HCT116 (cell line): ENCODE measurements around the gene RHNO1. TPM values are rescaled to one million over a fixed set of nuclear protein-coding genes. Genes with fewer than 3 reads are reported as not detected.

Experiments
- ATAC-seq: fragments of 200-7000 bp; cut with Tn5 transposase; 2 replicates; pipeline ENCODE4 v1.9.1; 2020; ENCODE audit warnings: mild to moderate bottlenecking, moderate library complexity
- BruUV-seq: library from RNA; stranded (reverse); fragments of 400-500 nt; replicated peaks from 2 replicates; lab custom pipeline; 2021; lab: Mats Ljungman, UMichigan
- CTCF ChIA-PET: fragments of 300-600 bp; sonication (Branson Sonifier 250); formaldehyde crosslinking; loops from one replicate; lab custom pipeline; 2021; ENCODE audit warnings: antibody characterized with exemption; lab: Charles Lee
- POLR2A ChIA-PET: fragments of 300-600, 350-600 bp; sonication (Branson Sonifier 250); formaldehyde crosslinking; loops from one replicate; lab custom pipeline; 2021; ENCODE audit warnings: antibody characterized with exemption; lab: Charles Lee
- RAD21 ChIA-PET, 2 experiments: fragments of 300-600 bp; sonication (Branson Sonifier 250); formaldehyde crosslinking; loops; one replicate each; lab custom pipeline; 2023; ENCODE audit warnings: low total read pairs in 2 of 2; ENCODE audit not compliant: uncharacterized antibody in 2 of 2, unreplicated experiment in 2 of 2, low non-redundant PET in 1 of 2; lab: Charles Lee
- DNase-seq: peaks from one replicate; pipeline ENCODE4 v3.0.0-alpha.2; 2010; ENCODE audit warnings: low read depth, low spot score
- H2AFZ ChIP-seq: fragments of 200-600 bp; shearing (Covaris generic), sonication (generic); 2 replicates; pipeline ENCODE4 v1.6.1; 2017; ENCODE audit warnings: low read depth, mixed run types, mixed read lengths, antibody characterized with exemption, low read length; ENCODE audit not compliant: poor library complexity, severe bottlenecking
- H3K27ac ChIP-seq: 2 replicates; pipeline ENCODE4 v1.5.1; 2012; ENCODE audit warnings: low read depth, low read length
- H3K27me3 ChIP-seq: fragments of 200-600 bp; sonication (generic); 2 replicates; pipeline ENCODE4 v1.6.1; 2016; ENCODE audit warnings: mixed run types, low read length, mixed read lengths; ENCODE audit not compliant: insufficient read depth
- H3K36me3 ChIP-seq, 2 experiments: fragments of 200-500 bp in 1 of 2; fragments of 200-600 bp in 1 of 2; sonication (Bioruptor generic) in 1 of 2; sonication (generic) in 1 of 2; 2 replicates each; pipeline versions ENCODE4 v1.5.1 to v1.6.1; 2014 to 2016; ENCODE audit warnings: low read length in 2 of 2, inconsistent platforms in 1 of 2, mixed read lengths in 1 of 2, mixed run types in 1 of 2; ENCODE audit not compliant: insufficient read depth in 2 of 2, control insufficient read depth in 1 of 2
- H3K4me1 ChIP-seq, 2 experiments: fragments of 200-600 bp in 1 of 2; sonication (generic) in 1 of 2; 2 replicates each; pipeline versions ENCODE4 v1.5.1 to v1.6.1; 2012 to 2017; ENCODE audit warnings: low read length in 2 of 2, inconsistent platforms in 1 of 2, mild to moderate bottlenecking in 1 of 2, mixed read lengths in 1 of 2, mixed run types in 1 of 2, moderate library complexity in 1 of 2; ENCODE audit not compliant: insufficient read depth in 2 of 2, control insufficient read depth in 1 of 2
- H3K4me2 ChIP-seq: fragments of 200-600 bp; sonication (generic); 2 replicates; pipeline ENCODE4 v1.6.1; 2017; ENCODE audit warnings: mixed run types, low read length, mixed read lengths
- H3K4me3 ChIP-seq, 2 experiments: fragments of 200-600 bp in 1 of 2; sonication (generic) in 1 of 2; replicated peaks in 1 of 2; 2 replicates each; pipeline ENCODE4 v1.5.1; 2011 to 2016; ENCODE audit warnings: low read length in 2 of 2, control low read depth in 1 of 2, low read depth in 1 of 2, mild to moderate bottlenecking in 1 of 2, mixed read lengths in 1 of 2, mixed run types in 1 of 2
- H3K79me2 ChIP-seq: fragments of 200-600 bp; sonication (generic); 2 replicates; pipeline ENCODE4 v1.6.1; 2017; ENCODE audit warnings: mild to moderate bottlenecking, mixed run types, low read length, moderate library complexity, mixed read lengths; ENCODE audit not compliant: insufficient read depth
- H3K9ac ChIP-seq: fragments of 200-600 bp; sonication (generic); 2 replicates; pipeline ENCODE4 v1.6.1; 2016; ENCODE audit warnings: low read length, mixed read lengths
- H3K9me2 ChIP-seq: fragments of 200-600 bp; sonication (generic), shearing (Covaris generic); 2 replicates; pipeline ENCODE4 v1.6.1; 2017; ENCODE audit warnings: mixed run types, mild to moderate bottlenecking, moderate library complexity; ENCODE audit not compliant: insufficient read depth
- H3K9me3 ChIP-seq, 2 experiments: fragments of 200-500 bp in 1 of 2; fragments of 200-600 bp in 1 of 2; sonication (Bioruptor generic) in 1 of 2; sonication (generic) in 1 of 2; 2 replicates each; pipeline ENCODE4 v1.6.1; 2014 to 2017; ENCODE audit warnings: low read length in 2 of 2, mixed read lengths in 2 of 2, inconsistent platforms in 1 of 2, low read depth in 1 of 2, mild to moderate bottlenecking in 1 of 2, mixed run types in 1 of 2, moderate library complexity in 1 of 2; ENCODE audit not compliant: control insufficient read depth in 1 of 2, insufficient read depth in 1 of 2
- H4K20me1 ChIP-seq: fragments of 200-600 bp; sonication (generic), shearing (Covaris generic); 2 replicates; pipeline ENCODE4 v1.6.1; 2017; ENCODE audit warnings: mixed run types, mild to moderate bottlenecking, moderate library complexity; ENCODE audit not compliant: insufficient read depth
- CEBPB ChIP-seq: IDR thresholded peaks from 2 replicates; pipeline ENCODE4 v1.6.1; 2012; ENCODE audit warnings: low read depth
- ELF1 ChIP-seq: IDR thresholded peaks from 2 replicates; pipeline ENCODE4 v1.6.1; 2012; ENCODE audit warnings: low read depth, borderline replicate concordance
- FOSL1 ChIP-seq: IDR thresholded peaks from 2 replicates; pipeline ENCODE4 v1.6.1; 2012; ENCODE audit warnings: low read depth
- JUND ChIP-seq: IDR thresholded peaks from 2 replicates; pipeline ENCODE4 v1.6.1; 2012
- POLR2A ChIP-seq: IDR thresholded peaks from 2 replicates; pipeline ENCODE4 v1.7.0; 2011; ENCODE audit warnings: borderline replicate concordance; ENCODE audit not compliant: insufficient read depth, insufficient read length; ENCODE audit errors: extremely low read depth
- POLR2AphosphoS5 ChIP-seq: IDR thresholded peaks from 2 replicates; pipeline ENCODE4 v1.6.1; 2011; ENCODE audit warnings: mild to moderate bottlenecking, low read depth, low read length, moderate library complexity
- RAD21 ChIP-seq: IDR thresholded peaks from 2 replicates; pipeline ENCODE4 v1.6.1; 2012; ENCODE audit warnings: low read depth, mild to moderate bottlenecking
- SP1 ChIP-seq: IDR thresholded peaks from 2 replicates; pipeline ENCODE4 v1.6.1; 2012; ENCODE audit warnings: low read depth
- TCF7L2 ChIP-seq: IDR thresholded peaks from 2 replicates; pipeline ENCODE4 v1.7.0; 2011; ENCODE audit warnings: borderline replicate concordance, inconsistent platforms; ENCODE audit not compliant: insufficient read depth, insufficient read length; ENCODE audit errors: extremely low read depth
- YY1 ChIP-seq: IDR thresholded peaks from 2 replicates; pipeline ENCODE4 v1.6.1; 2011; ENCODE audit warnings: low read length, low read depth, moderate library complexity, mild to moderate bottlenecking; ENCODE audit not compliant: insufficient replicate concordance; ENCODE audit errors: extremely low read depth
- ZFX ChIP-seq: fragments of 450-650 bp; IDR thresholded peaks from 2 replicates; pipeline ENCODE4 v1.6.1; 2017
- ZNF274 ChIP-seq: fragments of 200-500 bp; sonication (Bioruptor generic); IDR thresholded peaks from 2 replicates; pipeline ENCODE4 v1.6.1; 2014; ENCODE audit warnings: mild to moderate bottlenecking, low read depth, low read length, inconsistent platforms
- intact Hi-C: fragments of 100-400 bp; cut with micrococcal nuclease; formaldehyde crosslinking; loops from 2 replicates; pipeline ENCODE4 v1.10.0; 2022
- total RNA-seq: library from RNA; stranded (reverse); gene quantifications from one replicate; pipeline ENCODE4 v1.2.1, GENCODE V29; 2021; ENCODE audit not compliant: unreplicated experiment
- TF ChIP-seq, protein P1 (sequence below): IDR thresholded peaks from 2 replicates; pipeline ENCODE4 v1.6.1; 2012
- TF ChIP-seq, protein P2 (sequence below), 3 experiments: fragments of 200-600 bp in 1 of 3; sonication (generic) in 1 of 3; IDR thresholded peaks in 2 of 3; conservative IDR thresholded peaks in 1 of 3; 2 replicates each; pipeline ENCODE4 v1.5.1; 2012 to 2017; ENCODE audit warnings: low read depth in 2 of 3, low read length in 2 of 3, antibody characterized with exemption in 1 of 3, borderline replicate concordance in 1 of 3, control low read depth in 1 of 3, mild to moderate bottlenecking in 1 of 3, mixed read lengths in 1 of 3, mixed run types in 1 of 3, moderate library complexity in 1 of 3; ENCODE audit not compliant: insufficient read depth in 1 of 3
- TF ChIP-seq, protein P3 (sequence below): IDR thresholded peaks from 2 replicates; pipeline ENCODE4 v1.6.1; 2012; ENCODE audit warnings: low read depth
- TF ChIP-seq, protein P4 (sequence below): IDR thresholded peaks from 2 replicates; pipeline ENCODE4 v1.6.1; 2012

RHNO1 gene
- total RNA-seq, 1 experiment from 2014 or later, result 29.7 TPM

GRCh38 chr12:2923057-2923456 lies 46.0 kb downstream of the RHNO1 start:
- TF ChIP-seq FOSL1, result no peak
- TF ChIP-seq, protein P1, sequence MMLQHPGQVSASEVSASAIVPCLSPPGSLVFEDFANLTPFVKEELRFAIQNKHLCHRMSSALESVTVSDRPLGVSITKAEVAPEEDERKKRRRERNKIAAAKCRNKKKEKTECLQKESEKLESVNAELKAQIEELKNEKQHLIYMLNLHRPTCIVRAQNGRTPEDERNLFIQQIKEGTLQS, result no peak
- RAD21 ChIA-PET, result no interaction called here
- H3K36me3 ChIP-seq, result peaks cover 13 to 18% of the 10 kb centered on the region in 2 experiments
- no peaks in the 10 kb centered on the region for H3K79me2 ChIP-seq
- ATAC-seq (no peak), DNase-seq (no peak)
- CTCF ChIA-PET, result no interaction called here
- no peaks in the 10 kb centered on the region for H3K4me1 ChIP-seq
- H3K9me2 ChIP-seq, result no peaks in the 10 kb centered on the region
- BruUV-seq, result no TSS peak
- no peak overlapping the region for H2AFZ ChIP-seq
- H4K20me1 ChIP-seq, result no peaks in the 10 kb centered on the region
- no peak overlapping the region for H3K4me3 ChIP-seq
- H3K27me3 ChIP-seq, result no peaks in the 10 kb centered on the region
- POLR2A ChIA-PET, result no interaction called here
- H3K27ac ChIP-seq, result no peak overlapping the region
- intact Hi-C loops, result no loop called here
- H3K4me2 ChIP-seq, result no peak overlapping the region
- no peaks in the 10 kb centered on the region for H3K9me3 ChIP-seq
- no peak overlapping the region for H3K9ac ChIP-seq

DNA sequence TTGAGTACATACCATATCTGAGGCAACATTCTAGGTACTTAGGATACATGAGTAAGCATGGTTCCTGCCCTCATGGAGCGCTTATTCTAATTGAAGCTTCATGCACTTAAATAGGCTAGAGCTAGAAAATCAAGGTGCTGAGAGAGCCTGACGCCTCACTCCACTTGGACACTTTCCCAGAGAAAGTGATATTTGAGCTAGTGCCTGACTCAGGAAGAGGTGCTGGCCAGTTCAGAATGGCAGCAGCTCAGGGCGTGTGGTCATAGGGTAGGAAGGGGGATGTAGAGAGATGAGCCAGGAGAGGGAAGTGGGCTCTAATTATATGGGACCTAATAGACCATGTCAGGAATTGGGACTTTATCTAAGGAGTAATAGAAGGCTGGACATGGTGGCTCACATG lies 47.0 kb downstream of the RHNO1 start:
- ChIA-PET CTCF (interaction anchor here (1.6 kb wide), 1 partner anchor 20 kb away, joined by 3 read pairs; no protein-coding TSS in a partner anchor), POLR2A (no interaction called here), RAD21 (no interaction called here)
- Histone ChIP-seq H4K20me1 (no peaks in the 10 kb centered on the region), H3K27me3 (no peaks in the 10 kb centered on the region), H3K9me2 (no peaks in the 10 kb centered on the region), H3K4me2 (no peak overlapping the region), H3K4me3 (no peak overlapping the region), H3K9me3 (no peaks in the 10 kb centered on the region), H3K4me1 (no peaks in the 10 kb centered on the region), H2AFZ (no peak overlapping the region), H3K79me2 (no peaks in the 10 kb centered on the region), H3K27ac (no peak overlapping the region), H3K9ac (no peak overlapping the region), H3K36me3 (peaks cover 13 to 18% of the 10 kb centered on the region in 2 experiments)
- DNase-seq (no peak), ATAC-seq (no peak)
- intact Hi-C loops, result no loop called here
- no TSS peak for BruUV-seq
- TF ChIP-seq POLR2AphosphoS5 (no peak), TCF7L2 (no peak), YY1 (no peak), SP1 (no peak), ZNF274 (no peak), FOSL1 (no peak), CEBPB (no peak), ELF1 (no peak), JUND (no peak), RAD21 (no peak), ZFX (no peak), POLR2A (no peak)
- TF ChIP-seq, protein P2, sequence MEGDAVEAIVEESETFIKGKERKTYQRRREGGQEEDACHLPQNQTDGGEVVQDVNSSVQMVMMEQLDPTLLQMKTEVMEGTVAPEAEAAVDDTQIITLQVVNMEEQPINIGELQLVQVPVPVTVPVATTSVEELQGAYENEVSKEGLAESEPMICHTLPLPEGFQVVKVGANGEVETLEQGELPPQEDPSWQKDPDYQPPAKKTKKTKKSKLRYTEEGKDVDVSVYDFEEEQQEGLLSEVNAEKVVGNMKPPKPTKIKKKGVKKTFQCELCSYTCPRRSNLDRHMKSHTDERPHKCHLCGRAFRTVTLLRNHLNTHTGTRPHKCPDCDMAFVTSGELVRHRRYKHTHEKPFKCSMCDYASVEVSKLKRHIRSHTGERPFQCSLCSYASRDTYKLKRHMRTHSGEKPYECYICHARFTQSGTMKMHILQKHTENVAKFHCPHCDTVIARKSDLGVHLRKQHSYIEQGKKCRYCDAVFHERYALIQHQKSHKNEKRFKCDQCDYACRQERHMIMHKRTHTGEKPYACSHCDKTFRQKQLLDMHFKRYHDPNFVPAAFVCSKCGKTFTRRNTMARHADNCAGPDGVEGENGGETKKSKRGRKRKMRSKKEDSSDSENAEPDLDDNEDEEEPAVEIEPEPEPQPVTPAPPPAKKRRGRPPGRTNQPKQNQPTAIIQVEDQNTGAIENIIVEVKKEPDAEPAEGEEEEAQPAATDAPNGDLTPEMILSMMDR (IDR thresholded peaks at IDR 0.05 in 2 of 3, conservative IDR thresholded peaks at IDR 0.05 in 1 of 3; ENCODE audit: borderline replicate concordance in 1 of 3, insufficient read depth in 1 of 3, low read depth in 2 of 3, low read length in 2 of 3), result no peak
- TF ChIP-seq, protein P3, sequence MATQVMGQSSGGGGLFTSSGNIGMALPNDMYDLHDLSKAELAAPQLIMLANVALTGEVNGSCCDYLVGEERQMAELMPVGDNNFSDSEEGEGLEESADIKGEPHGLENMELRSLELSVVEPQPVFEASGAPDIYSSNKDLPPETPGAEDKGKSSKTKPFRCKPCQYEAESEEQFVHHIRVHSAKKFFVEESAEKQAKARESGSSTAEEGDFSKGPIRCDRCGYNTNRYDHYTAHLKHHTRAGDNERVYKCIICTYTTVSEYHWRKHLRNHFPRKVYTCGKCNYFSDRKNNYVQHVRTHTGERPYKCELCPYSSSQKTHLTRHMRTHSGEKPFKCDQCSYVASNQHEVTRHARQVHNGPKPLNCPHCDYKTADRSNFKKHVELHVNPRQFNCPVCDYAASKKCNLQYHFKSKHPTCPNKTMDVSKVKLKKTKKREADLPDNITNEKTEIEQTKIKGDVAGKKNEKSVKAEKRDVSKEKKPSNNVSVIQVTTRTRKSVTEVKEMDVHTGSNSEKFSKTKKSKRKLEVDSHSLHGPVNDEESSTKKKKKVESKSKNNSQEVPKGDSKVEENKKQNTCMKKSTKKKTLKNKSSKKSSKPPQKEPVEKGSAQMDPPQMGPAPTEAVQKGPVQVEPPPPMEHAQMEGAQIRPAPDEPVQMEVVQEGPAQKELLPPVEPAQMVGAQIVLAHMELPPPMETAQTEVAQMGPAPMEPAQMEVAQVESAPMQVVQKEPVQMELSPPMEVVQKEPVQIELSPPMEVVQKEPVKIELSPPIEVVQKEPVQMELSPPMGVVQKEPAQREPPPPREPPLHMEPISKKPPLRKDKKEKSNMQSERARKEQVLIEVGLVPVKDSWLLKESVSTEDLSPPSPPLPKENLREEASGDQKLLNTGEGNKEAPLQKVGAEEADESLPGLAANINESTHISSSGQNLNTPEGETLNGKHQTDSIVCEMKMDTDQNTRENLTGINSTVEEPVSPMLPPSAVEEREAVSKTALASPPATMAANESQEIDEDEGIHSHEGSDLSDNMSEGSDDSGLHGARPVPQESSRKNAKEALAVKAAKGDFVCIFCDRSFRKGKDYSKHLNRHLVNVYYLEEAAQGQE, result no peak
- TF ChIP-seq, protein P4, sequence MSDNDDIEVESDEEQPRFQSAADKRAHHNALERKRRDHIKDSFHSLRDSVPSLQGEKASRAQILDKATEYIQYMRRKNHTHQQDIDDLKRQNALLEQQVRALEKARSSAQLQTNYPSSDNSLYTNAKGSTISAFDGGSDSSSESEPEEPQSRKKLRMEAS, result no peak
